ENCODE measurements around the gene GTF2H1. TPM values are rescaled to one million over a fixed set of nuclear protein-coding genes. Genes with fewer than 3 reads are reported as not detected.

Gene GTF2H1
- total and polyA plus RNA-seq, 4 donors = 41.1 to 78.7 (median 52.4) TPM

GRCh38 chr11:18304745-18305144, 17.6 kb upstream of the GTF2H1 start:
- Histone ChIP-seq H3K9me3 (ENCODE audit: control insufficient read depth, insufficient read depth, low read length) (no peaks in the 10 kb centered on the region), H3K4me1 (ENCODE audit: control insufficient read depth, insufficient read depth, low read length) (no peaks in the 10 kb centered on the region), H3K36me3 (ENCODE audit: control insufficient read depth, insufficient read depth, low read length) (peaks cover 31% of the 10 kb centered on the region), H3K27ac (ENCODE audit: low read depth, low read length) (no peak overlapping the region), H3K4me3 (ENCODE audit: low read depth, low read length) (no peak overlapping the region), H3K27me3 (ENCODE audit: control insufficient read depth, insufficient read depth, low read length) (no peaks in the 10 kb centered on the region)
- DNase-seq (ENCODE audit: low read depth in 4 of 6, low spot score in 6 of 6) = no peak

- no peaks in the 10 kb centered on the region for H3K4me1 ChIP-seq (ENCODE audit: control insufficient read depth, insufficient read depth, low read length)
- DNase-seq (ENCODE audit: low read depth in 4 of 6, low spot score in 6 of 6) = no peak
- no peak overlapping the region for H3K4me3 ChIP-seq (ENCODE audit: low read depth, low read length)
- no peak overlapping the region for H3K27ac ChIP-seq (ENCODE audit: low read depth, low read length)
- WGBS (ENCODE audit: insufficient coverage) = no CpG with 5 or more reads among the region's 2 CpGs
- no peaks in the 10 kb centered on the region for H3K27me3 ChIP-seq (ENCODE audit: control insufficient read depth, insufficient read depth, low read length)
- H3K9me3 ChIP-seq (ENCODE audit: control insufficient read depth, insufficient read depth, low read length) = no peaks in the 10 kb centered on the region
- H3K36me3 ChIP-seq (ENCODE audit: control insufficient read depth, insufficient read depth, low read length) = peaks cover 30% of the 10 kb centered on the region
Observed at GRCh38 chr11:18307461-18308139, 14.8 kb upstream of the GTF2H1 start.

GRCh38 chr11:18308242-18308641, 14.1 kb upstream of the GTF2H1 start:
- no peak for DNase-seq (ENCODE audit: low read depth in 4 of 6, low spot score in 6 of 6)
- Histone ChIP-seq H3K36me3 (ENCODE audit: control insufficient read depth, insufficient read depth, low read length) (peaks cover 29% of the 10 kb centered on the region), H3K4me1 (ENCODE audit: control insufficient read depth, insufficient read depth, low read length) (no peaks in the 10 kb centered on the region), H3K9me3 (ENCODE audit: control insufficient read depth, insufficient read depth, low read length) (no peaks in the 10 kb centered on the region), H3K4me3 (ENCODE audit: low read depth, low read length) (no peak overlapping the region), H3K27me3 (ENCODE audit: control insufficient read depth, insufficient read depth, low read length) (no peaks in the 10 kb centered on the region), H3K27ac (ENCODE audit: low read depth, low read length) (no peak overlapping the region)
- WGBS (ENCODE audit: insufficient coverage) = 88% methylated on average over 2 of the region's 2 CpGs

GRCh38 chr11:18309691-18310090, 12.7 kb upstream of the GTF2H1 start:
- H3K4me1 ChIP-seq (ENCODE audit: control insufficient read depth, insufficient read depth, low read length) = no peaks in the 10 kb centered on the region
- WGBS (ENCODE audit: insufficient coverage) = 100% methylated on average over 3 of the region's 5 CpGs

GRCh38 chr11:18310800-18311340, 11.5 kb upstream of the GTF2H1 start:
- Histone ChIP-seq H3K4me3 (ENCODE audit: low read depth, low read length) (no peak overlapping the region), H3K27ac (ENCODE audit: low read depth, low read length) (no peak overlapping the region), H3K4me1 (ENCODE audit: control insufficient read depth, insufficient read depth, low read length) (no peaks in the 10 kb centered on the region), H3K9me3 (ENCODE audit: control insufficient read depth, insufficient read depth, low read length) (no peaks in the 10 kb centered on the region), H3K36me3 (ENCODE audit: control insufficient read depth, insufficient read depth, low read length) (peaks cover 23% of the 10 kb centered on the region), H3K27me3 (ENCODE audit: control insufficient read depth, insufficient read depth, low read length) (no peaks in the 10 kb centered on the region)
- WGBS (ENCODE audit: insufficient coverage) = 85% methylated on average over 5 of the region's 6 CpGs
- no peak for DNase-seq (ENCODE audit: low read depth in 4 of 6, low spot score in 6 of 6)

More at GRCh38 chr11:18309691-18310090, 12.7 kb upstream of the GTF2H1 start:
- H3K27me3 ChIP-seq (ENCODE audit: control insufficient read depth, insufficient read depth, low read length) = no peaks in the 10 kb centered on the region
- H3K9me3 ChIP-seq (ENCODE audit: control insufficient read depth, insufficient read depth, low read length) = no peaks in the 10 kb centered on the region
- no peak overlapping the region for H3K27ac ChIP-seq (ENCODE audit: low read depth, low read length)
- no peak for DNase-seq (ENCODE audit: low read depth in 4 of 6, low spot score in 6 of 6)
- H3K36me3 ChIP-seq (ENCODE audit: control insufficient read depth, insufficient read depth, low read length) = peaks cover 26% of the 10 kb centered on the region
- H3K4me3 ChIP-seq (ENCODE audit: low read depth, low read length) = no peak overlapping the region

- peak overlapping the region; percentile 61 for H3K27ac ChIP-seq (ENCODE audit: low read depth, low read length)
- H3K27me3 ChIP-seq (ENCODE audit: control insufficient read depth, insufficient read depth, low read length) = no peaks in the 10 kb centered on the region
- peak in 1 of 6 donors; percentile 32 for DNase-seq (ENCODE audit: low read depth in 4 of 6, low spot score in 6 of 6)
- peaks cover 24% of the 10 kb centered on the region for H3K36me3 ChIP-seq (ENCODE audit: control insufficient read depth, insufficient read depth, low read length)
- no peaks in the 10 kb centered on the region for H3K4me1 ChIP-seq (ENCODE audit: control insufficient read depth, insufficient read depth, low read length)
- H3K4me3 ChIP-seq (ENCODE audit: low read depth, low read length) = no peak overlapping the region
- H3K9me3 ChIP-seq (ENCODE audit: control insufficient read depth, insufficient read depth, low read length) = no peaks in the 10 kb centered on the region
- WGBS (ENCODE audit: insufficient coverage) = no CpG with 5 or more reads among the region's 3 CpGs
Observed at GRCh38 chr11:18312012-18312411, 10.4 kb upstream of the GTF2H1 start.

GRCh38 chr11:18312663-18313420, 9.5 kb upstream of the GTF2H1 start:
- peaks cover 24% of the 10 kb centered on the region for H3K36me3 ChIP-seq (ENCODE audit: control insufficient read depth, insufficient read depth, low read length)
- no peaks in the 10 kb centered on the region for H3K27me3 ChIP-seq (ENCODE audit: control insufficient read depth, insufficient read depth, low read length)
- H3K4me3 ChIP-seq (ENCODE audit: low read depth, low read length) = no peak overlapping the region
- WGBS (ENCODE audit: insufficient coverage) = no CpG with 5 or more reads among the region's 2 CpGs
- H3K9me3 ChIP-seq (ENCODE audit: control insufficient read depth, insufficient read depth, low read length) = no peaks in the 10 kb centered on the region
- peak overlapping the region; percentile 61 for H3K27ac ChIP-seq (ENCODE audit: low read depth, low read length)
- H3K4me1 ChIP-seq (ENCODE audit: control insufficient read depth, insufficient read depth, low read length) = no peaks in the 10 kb centered on the region
- DNase-seq (ENCODE audit: low read depth in 4 of 6, low spot score in 6 of 6) = no peak

GRCh38 chr11:18313965-18314763, 8.2 kb upstream of the GTF2H1 start:
- Histone ChIP-seq H3K36me3 (ENCODE audit: control insufficient read depth, insufficient read depth, low read length) (peaks cover 18% of the 10 kb centered on the region), H3K4me3 (ENCODE audit: low read depth, low read length) (no peak overlapping the region), H3K9me3 (ENCODE audit: control insufficient read depth, insufficient read depth, low read length) (no peaks in the 10 kb centered on the region), H3K4me1 (ENCODE audit: control insufficient read depth, insufficient read depth, low read length) (no peaks in the 10 kb centered on the region), H3K27ac (ENCODE audit: low read depth, low read length) (no peak overlapping the region), H3K27me3 (ENCODE audit: control insufficient read depth, insufficient read depth, low read length) (no peaks in the 10 kb centered on the region)
- WGBS (ENCODE audit: insufficient coverage) = 75% methylated on average over 7 of the region's 10 CpGs
- DNase-seq (ENCODE audit: low read depth in 4 of 6, low spot score in 6 of 6) = no peak

- H3K27me3 ChIP-seq (ENCODE audit: control insufficient read depth, insufficient read depth, low read length) = no peaks in the 10 kb centered on the region
- no peak overlapping the region for H3K27ac ChIP-seq (ENCODE audit: low read depth, low read length)
- peaks cover 12% of the 10 kb centered on the region for H3K36me3 ChIP-seq (ENCODE audit: control insufficient read depth, insufficient read depth, low read length)
- H3K9me3 ChIP-seq (ENCODE audit: control insufficient read depth, insufficient read depth, low read length) = no peaks in the 10 kb centered on the region
- 93% methylated on average over 2 of the region's 9 CpGs for WGBS (ENCODE audit: insufficient coverage)
- H3K4me3 ChIP-seq (ENCODE audit: low read depth, low read length) = no peak overlapping the region
- H3K4me1 ChIP-seq (ENCODE audit: control insufficient read depth, insufficient read depth, low read length) = no peaks in the 10 kb centered on the region
- DNase-seq (ENCODE audit: low read depth in 4 of 6, low spot score in 6 of 6) = no peak
Observed at GRCh38 chr11:18314784-18315523, 7.4 kb upstream of the GTF2H1 start.
